Activated gamma-delta T cell (primary cell): ENCODE data around the gene MFRP.
A peak's percentile ranks its signal among the peaks of the same experiment; 100 is the strongest.
"Not testable (repeated sequence)": the region's sequence is repeated elsewhere in the genome, so short reads cannot be mapped to it uniquely, and the experiment has no call there.

Experiments
- DNase-seq: peaks from one replicate; lab custom pipeline; 2025; lab: John Stamatoyannopoulos, UW
- total RNA-seq, 2 donors: gene quantifications; one replicate each; lab custom pipeline; 2026; lab: John Stamatoyannopoulos, UW

Gene MFRP
- total RNA-seq = 0 reads per million in 2 donors

GRCh38 chr11:119346605-119347004 is at the start of gene MFRP:
Gene MFRP (minus strand): TSS chr11:119346705. CDS start chr11:119346513, 192 bp downstream.
- no peak for DNase-seq

DNA sequence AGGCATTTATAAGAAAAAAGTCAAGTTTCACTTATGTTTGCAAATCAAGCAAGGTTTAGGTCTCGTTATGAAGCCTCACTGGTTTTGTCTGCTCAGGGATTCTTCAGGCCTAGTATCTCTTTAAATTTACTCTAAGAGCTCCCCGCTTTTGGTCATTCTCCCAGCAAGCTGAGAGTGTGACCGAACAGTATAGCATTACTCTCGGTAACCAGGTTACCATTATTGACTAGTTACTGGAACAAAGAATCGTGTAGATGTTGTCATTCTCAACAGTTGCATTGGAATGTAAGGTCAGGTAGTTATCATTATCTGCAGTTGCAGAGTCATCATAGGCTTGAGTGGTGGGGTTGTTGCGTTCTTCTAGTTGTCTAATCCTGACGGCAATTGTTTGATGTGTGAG is 44.8 kb upstream of the MFRP start:
- no peak for DNase-seq

DNA sequence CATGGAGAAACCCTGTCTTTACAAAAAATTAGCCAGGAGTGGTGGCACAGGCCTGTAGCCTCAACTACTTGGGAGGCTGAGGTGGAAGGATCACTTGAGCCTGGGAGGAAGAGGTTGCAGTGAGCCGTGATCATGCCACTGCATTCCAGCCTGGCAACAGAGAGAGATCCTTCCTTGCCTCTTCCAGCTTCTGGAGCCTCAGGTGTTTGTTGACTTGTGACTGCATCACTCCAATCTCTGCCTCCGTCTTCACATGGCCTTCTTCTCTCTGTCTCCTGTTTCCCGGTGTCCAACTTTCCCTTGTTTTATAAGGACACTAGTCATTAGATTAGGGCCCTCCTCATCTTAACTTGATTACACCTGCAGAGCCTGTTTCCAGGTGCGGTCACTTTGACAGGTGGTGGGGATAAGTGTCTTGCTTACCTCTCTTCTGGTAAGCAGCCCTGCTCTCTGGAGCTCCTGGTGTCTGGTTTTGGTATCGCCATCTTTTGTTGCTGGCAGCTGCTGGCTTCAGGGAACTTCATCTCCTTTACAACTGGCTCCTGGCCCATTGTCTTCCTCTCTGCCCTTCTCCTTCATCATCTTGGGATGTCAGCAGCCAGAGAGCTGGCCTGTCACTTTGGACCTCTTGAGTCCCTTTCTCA is 43.2 kb upstream of the MFRP start:
- no peak for DNase-seq

- no peak for DNase-seq
Measured at GRCh38 chr11:119388103-119388502, 41.6 kb upstream of the MFRP start.

DNA sequence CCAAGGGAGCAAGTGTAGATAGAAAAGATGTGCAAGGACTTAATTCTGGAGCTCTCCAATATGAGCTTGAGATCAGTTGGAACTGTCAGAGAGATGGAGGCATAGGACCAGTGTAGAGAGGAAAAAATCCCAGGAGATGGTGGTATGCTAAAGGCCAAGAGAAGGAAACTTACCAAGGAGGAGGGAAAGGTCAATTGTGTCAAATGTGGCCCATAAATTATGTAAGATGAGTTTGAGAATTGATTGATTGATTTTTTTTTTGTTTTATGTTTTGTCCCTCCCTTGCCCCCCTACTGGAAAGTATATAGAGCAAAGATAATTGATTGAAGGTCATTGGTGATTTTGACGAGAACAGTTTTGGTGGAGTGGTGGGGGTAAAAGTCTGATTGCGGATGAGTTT is 37.8 kb upstream of the MFRP start:
- no peak for DNase-seq

DNA sequence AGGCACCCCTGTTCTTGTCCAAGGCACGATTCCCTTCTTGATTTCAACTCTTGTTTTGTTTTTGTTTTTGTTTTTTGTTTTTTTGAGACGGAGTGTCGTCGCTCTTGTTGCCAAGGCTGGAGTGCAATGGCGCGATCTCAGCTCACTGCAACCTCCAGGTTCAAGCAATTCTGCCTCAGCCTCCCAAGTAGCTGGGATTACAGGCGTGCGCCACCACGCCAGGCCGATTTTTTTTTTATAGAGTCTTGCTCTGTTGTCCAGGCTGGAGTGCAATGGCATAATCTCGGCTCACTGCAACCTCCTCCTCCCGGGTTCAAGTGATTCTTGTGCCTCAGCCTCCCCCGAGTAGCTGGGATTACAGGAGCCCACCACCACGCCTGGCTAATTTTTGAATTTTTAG is 36.0 kb upstream of the MFRP start:
- not testable (repeated sequence) for DNase-seq

DNA sequence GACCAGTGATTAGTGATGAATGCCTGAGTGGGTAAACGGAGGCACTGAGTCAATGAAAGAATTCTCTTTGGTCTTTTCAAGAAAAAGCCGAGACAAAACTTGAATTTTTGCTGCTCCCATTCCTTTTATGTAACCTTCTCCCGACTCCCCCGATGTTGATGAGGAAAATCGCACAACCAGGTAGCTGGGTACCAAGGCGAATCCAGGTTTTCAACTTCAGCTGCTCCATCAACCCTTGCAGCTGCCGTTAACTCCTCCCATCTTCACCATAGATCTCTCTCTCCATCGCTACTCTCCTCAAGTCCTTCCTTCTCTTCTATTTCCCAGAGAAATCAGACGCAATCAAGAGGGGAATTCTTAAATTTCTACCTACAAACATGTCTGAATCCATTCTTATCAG is 35.6 kb upstream of the MFRP start:
- no peak for DNase-seq

DNA sequence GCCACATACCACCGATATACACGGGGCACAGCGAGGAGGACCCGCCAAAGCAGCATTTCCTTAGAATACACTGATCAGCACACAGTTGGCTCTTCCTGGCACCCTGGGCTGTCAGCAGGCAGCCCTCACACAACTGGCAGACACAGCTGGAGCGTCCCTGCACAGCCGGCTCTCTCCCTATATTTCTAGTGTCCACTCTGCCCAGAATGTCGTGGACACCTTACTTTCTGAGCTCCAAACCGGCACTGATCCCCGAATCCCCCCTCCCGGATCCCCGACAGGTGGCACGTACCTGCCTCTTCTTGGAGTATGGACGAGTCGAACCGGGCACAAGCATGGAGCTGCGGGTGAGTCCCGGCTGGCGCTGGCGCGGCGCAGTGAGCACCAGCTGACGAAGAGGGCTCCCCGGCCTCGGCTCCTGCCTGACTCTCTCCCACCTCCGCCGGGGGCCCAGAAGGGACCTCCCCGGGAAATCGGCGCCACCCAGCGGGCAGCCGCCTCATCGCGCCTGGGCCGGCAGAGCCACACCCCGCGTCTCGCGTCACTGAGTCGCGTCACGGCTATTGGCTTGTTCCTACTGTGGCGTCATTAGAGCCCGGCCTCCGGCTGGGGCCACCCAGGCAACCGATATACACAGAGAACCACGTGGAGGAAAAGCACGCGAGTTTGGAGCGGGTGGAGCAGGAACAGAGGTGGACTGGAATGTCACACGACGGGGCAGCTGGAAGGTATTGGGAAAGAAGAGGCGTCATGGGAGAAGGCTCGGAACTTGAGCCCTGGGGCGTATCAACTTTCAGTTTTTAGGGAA is 34.9 kb upstream of the MFRP start, which contains the start of gene USP2:
Gene USP2 (minus strand): TSS at position 510 of the 808 bp plus-strand sequence. CDS start 8,210 bp downstream, outside the sequence.
- DNase-seq = peak; percentile 92

DNA sequence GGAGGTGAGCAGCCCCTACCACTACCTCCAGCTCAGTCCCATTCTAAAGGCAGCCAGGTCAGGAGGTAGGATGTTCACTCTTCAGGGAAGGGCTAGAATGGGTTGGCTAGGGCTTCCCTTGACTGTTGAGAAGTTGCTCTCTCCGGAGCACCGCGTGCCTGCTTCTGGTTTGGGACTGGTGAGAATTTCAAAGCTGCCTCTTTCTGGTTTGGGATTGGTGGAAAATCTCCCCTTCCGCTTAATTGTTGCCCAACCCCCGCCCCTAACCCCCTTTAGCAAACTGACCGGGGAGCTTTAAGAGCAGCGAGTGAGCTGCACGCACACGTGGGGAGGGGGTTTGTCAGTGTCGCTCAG is 34.3 kb upstream of the MFRP start:
- DNase-seq = no peak

DNA sequence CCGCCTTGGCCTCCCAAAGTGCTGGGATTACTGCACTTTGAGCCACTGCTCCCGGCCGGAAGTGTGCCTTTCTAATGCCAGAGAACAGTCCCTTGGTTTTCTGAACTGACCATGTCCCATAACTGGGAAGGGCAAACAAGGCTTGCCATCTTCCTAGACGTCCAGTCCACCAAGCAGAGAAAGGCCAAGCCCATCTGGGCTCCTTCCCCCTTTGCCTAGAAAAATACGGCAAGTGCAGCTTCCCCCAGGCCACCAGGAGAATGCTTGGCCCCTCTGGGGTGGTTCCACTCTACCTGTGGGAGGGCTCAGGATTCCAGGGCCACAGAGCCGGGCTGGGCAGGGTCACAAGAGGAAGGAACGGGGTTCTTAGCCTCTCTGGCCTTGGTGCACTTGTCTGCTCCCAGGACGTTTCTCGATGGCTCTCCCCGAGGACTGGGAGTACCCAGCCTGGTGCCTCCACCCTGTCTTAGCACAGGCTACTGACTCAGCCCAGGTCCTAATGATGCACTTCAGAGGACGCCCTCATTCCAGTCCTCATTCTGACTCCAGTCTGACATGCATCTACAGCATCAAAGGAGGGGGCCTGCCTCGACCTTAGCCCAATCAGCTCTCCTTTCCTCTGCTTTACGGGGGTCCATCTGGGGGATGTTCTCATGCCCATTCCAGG is 33.8 kb upstream of the MFRP start:
- no peak for DNase-seq

DNA sequence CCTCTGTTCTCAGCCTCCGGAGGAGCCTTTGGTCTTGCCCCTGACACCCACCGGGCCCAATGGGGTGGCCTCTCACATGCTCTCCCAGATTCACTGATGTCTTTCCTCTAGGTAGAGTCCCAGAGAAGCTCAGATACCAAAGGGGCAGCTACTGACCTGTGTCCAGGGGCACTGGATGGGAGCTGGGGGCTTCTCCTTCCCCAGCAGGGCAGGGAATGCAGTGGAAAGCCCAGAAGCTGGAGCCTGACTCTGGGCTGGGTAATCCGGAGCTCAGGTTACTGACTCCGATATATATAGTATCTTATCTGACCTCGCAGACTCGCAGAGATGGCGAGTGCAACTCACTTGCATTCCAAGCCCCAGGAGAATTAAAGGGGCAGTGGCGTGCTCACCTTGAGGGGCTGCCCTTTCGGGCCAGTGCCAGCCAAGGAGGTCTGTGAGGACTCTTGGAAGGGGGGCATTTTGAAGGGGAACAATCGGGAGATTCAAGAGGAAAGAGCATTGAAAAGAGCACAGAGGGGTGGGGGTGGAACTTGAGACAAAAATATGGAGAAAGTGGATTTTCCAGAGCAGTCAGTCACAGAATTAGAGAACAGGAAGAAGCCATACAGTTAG is 32.5 kb upstream of the MFRP start:
- DNase-seq = no peak

GRCh38 chr11:119377961-119378667 is 31.6 kb upstream of the MFRP start:
- DNase-seq = no peak

- DNase-seq = no peak
Measured at GRCh38 chr11:119377112-119377901, 30.8 kb upstream of the MFRP start.

GRCh38 chr11:119376197-119376847 is 29.8 kb upstream of the MFRP start:
- DNase-seq = no peak

- no peak for DNase-seq
Measured at GRCh38 chr11:119375337-119376196, 29.1 kb upstream of the MFRP start.

- no peak for DNase-seq
Measured at GRCh38 chr11:119374632-119375336, 28.3 kb upstream of the MFRP start.

DNA sequence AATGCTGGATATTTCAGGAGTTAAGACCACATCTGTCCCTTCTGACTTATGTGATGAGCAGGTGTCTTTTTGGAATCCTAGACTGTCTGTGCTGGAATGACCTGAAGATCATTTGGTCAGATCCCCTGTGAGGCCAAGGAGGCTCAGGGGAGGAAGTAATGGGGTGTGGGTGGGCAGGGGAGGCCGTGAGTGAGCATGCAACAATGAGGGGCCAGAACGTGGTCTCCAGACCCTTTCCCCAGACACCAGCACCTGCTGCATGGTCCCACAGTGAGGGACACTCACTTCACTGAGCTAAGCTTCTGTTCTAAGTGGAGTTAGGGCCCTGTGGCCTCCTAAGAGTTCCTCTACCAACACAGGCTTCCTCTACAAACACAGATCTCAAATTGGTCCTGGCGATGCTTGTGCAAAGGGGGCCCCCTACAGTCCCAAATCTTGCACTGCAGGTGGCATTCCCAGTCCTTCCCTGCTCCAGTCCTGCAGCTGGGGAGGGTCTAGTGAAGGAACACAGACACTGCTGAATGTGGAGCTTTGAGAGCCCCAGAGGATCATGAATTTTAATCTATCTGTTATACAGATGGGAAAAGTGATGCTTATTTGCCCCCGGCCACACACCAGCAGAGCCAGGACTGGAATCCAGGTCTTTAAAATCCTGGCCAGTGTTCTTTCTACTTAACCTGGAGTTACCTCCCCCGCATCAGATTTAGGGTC is 27.6 kb upstream of the MFRP start:
- no peak for DNase-seq
